K562 (cell line): Measurements from ENCODE around the gene NFATC2. TPM values are rescaled to one million over a fixed set of nuclear protein-coding genes. Genes with fewer than 3 reads are reported as not detected.

ENCODE experiments used
- ATAC-seq: fragments of 200-7000 bp; cut with Tn5 transposase; 3 replicates; pipeline ENCODE4 v1.9.1; 2020; ENCODE audit warnings: moderate library complexity
- BruUV-seq: library from RNA; stranded (reverse); fragments of 400-500 nt; replicated peaks from 2 replicates; lab custom pipeline; 2021; lab: Mats Ljungman, UMichigan
- CTCF ChIA-PET: fragments of 300-600 bp; formaldehyde crosslinking; extraction: SDS; loops from one replicate; lab custom pipeline; 2021; ENCODE audit warnings: low intra/inter-chr PET ratio; lab: Yijun Ruan, JAX
- POLR2A ChIA-PET: fragments of 300-600, 350-650 bp; sonication (Branson Sonifier 250); formaldehyde crosslinking; extraction: SDS; loops from one replicate; lab custom pipeline; 2021; ENCODE audit warnings: antibody characterized with exemption, inconsistent platforms; lab: Yijun Ruan, JAX
- DNase-seq, 4 experiments: peaks; one replicate each; pipeline versions ENCODE4 v3.0.0 to v3.0.0-alpha.2; 2011 to 2018; ENCODE audit warnings: low spot score in 3 of 4, mixed read lengths in 3 of 4; ENCODE audit errors: extremely low read depth in 1 of 4
- FAIRE-seq: peaks from 2 replicates; lab custom pipeline; 2011; peaks lifted over from hg19 to GRCh38; lab: Jason Lieb, UNC
- H2AFZ ChIP-seq: 2 replicates; pipeline ENCODE4 v1.6.0; 2011; ENCODE audit warnings: low read depth, low read length, control low read depth, inconsistent platforms
- H3K27ac ChIP-seq: fragments of 200-600 bp; 3 replicates; pipeline ENCODE4 v1.8.0; 2011; ENCODE audit warnings: low read depth, mild to moderate bottlenecking, control low read depth, inconsistent platforms, low read length, moderate library complexity, mixed read lengths; ENCODE audit errors: extremely low read depth
- H3K27me3 ChIP-seq, 2 experiments: fragments of 300-600 bp in 1 of 2; 2 replicates in 1 of 2; 3 replicates in 1 of 2; pipeline versions ENCODE4 v1.6.0 to v1.8.0; 2011; ENCODE audit warnings: inconsistent platforms in 2 of 2, low read length in 2 of 2, mild to moderate bottlenecking in 1 of 2, mixed read lengths in 1 of 2, moderate library complexity in 1 of 2; ENCODE audit not compliant: control insufficient read depth in 2 of 2, insufficient read depth in 2 of 2
- H3K36me3 ChIP-seq: fragments of 300-600 bp; 3 replicates; pipeline ENCODE4 v1.8.0; 2011; ENCODE audit warnings: mild to moderate bottlenecking, low read length, inconsistent platforms; ENCODE audit not compliant: control insufficient read depth, insufficient read depth
- H3K4me1 ChIP-seq, 2 experiments: fragments of 200-600 bp in 1 of 2; replicated peaks in 1 of 2; 2 replicates in 1 of 2; 3 replicates in 1 of 2; pipeline versions ENCODE4 v1.5.1 to v1.8.0; 2011; ENCODE audit warnings: inconsistent platforms in 2 of 2, low read length in 2 of 2, mild to moderate bottlenecking in 1 of 2, mixed read lengths in 1 of 2, moderate library complexity in 1 of 2; ENCODE audit not compliant: control insufficient read depth in 2 of 2, insufficient read depth in 2 of 2
- H3K4me2 ChIP-seq: 2 replicates; pipeline ENCODE4 v1.6.1; 2011; ENCODE audit warnings: low read length, control low read depth, inconsistent platforms, mixed read lengths; ENCODE audit not compliant: insufficient read depth
- H3K4me3 ChIP-seq: fragments of 200-600 bp; sonication (generic), shearing (Covaris generic); 2 replicates; pipeline ENCODE4 v1.5.1; 2016; ENCODE audit warnings: control low read depth, inconsistent platforms
- H3K79me2 ChIP-seq: fragments of 200-600 bp; 3 replicates; pipeline ENCODE4 v1.8.0; 2011; ENCODE audit warnings: low read length, inconsistent platforms; ENCODE audit not compliant: control insufficient read depth, insufficient read depth
- H3K9ac ChIP-seq, 2 experiments: 2 replicates each; pipeline versions ENCODE4 v1.6.0 to v1.6.1; 2011; ENCODE audit warnings: low read depth in 2 of 2, low read length in 2 of 2, control low read depth in 1 of 2, inconsistent platforms in 1 of 2, mild to moderate bottlenecking in 1 of 2, mixed read lengths in 1 of 2; ENCODE audit not compliant: insufficient read depth in 1 of 2
- H3K9me1 ChIP-seq: one replicate; pipeline ENCODE4 v1.6.0; 2011; ENCODE audit warnings: inconsistent platforms, mild to moderate bottlenecking, low read length, moderate library complexity; ENCODE audit not compliant: control insufficient read depth, insufficient read depth
- H3K9me3 ChIP-seq: replicated peaks from 2 replicates; pipeline ENCODE4 v1.5.1; 2011; ENCODE audit warnings: low read depth, low read length, inconsistent platforms; ENCODE audit not compliant: control insufficient read depth, insufficient read depth
- H4K20me1 ChIP-seq: replicated peaks from 2 replicates; pipeline ENCODE4 v1.6.1; 2011; ENCODE audit warnings: low read length, inconsistent platforms, mixed read lengths; ENCODE audit not compliant: control insufficient read depth, insufficient read depth
- ARID1B ChIP-seq: fragments of 450-650 bp; IDR thresholded peaks from 2 replicates; pipeline ENCODE4 v1.6.1; 2016; ENCODE audit warnings: antibody characterized with exemption, mild to moderate bottlenecking, inconsistent platforms
- CBFB ChIP-seq: sonication (generic); formaldehyde crosslinking; IDR thresholded peaks from 2 replicates; pipeline ENCODE4 v1.4.0; 2020; ENCODE audit warnings: mild to moderate bottlenecking, missing genetic modification reagents
- MITF ChIP-seq: IDR thresholded peaks from 2 replicates; pipeline ENCODE4 v1.6.1; 2014; ENCODE audit warnings: antibody characterized with exemption
- MXI1 ChIP-seq: IDR thresholded peaks from 2 replicates; pipeline ENCODE4 v1.6.1; 2011; ENCODE audit warnings: low read depth, mild to moderate bottlenecking, improper control_type of control experiment, low read length
- SETDB1 ChIP-seq: IDR thresholded peaks from one replicate; pipeline ENCODE4 v1.6.1; 2012; ENCODE audit warnings: low read length, control low read depth, inconsistent platforms
- SIRT6 ChIP-seq: IDR thresholded peaks from one replicate; pipeline ENCODE4 v1.6.1; 2012; ENCODE audit warnings: low read depth, mild to moderate bottlenecking, control low read depth, inconsistent platforms, low read length, moderate library complexity
- TAL1 ChIP-seq: fragments of 450-650 bp; IDR thresholded peaks from 2 replicates; pipeline ENCODE4 v1.6.1; 2016; ENCODE audit warnings: mild to moderate bottlenecking
- TARDBP ChIP-seq: fragments of 450-650 bp; IDR thresholded peaks from 2 replicates; pipeline ENCODE4 v1.6.1; 2016
- ZBED1 ChIP-seq: IDR thresholded peaks from 2 replicates; pipeline ENCODE4 v1.6.1; 2014
- ZNF224 ChIP-seq: sonication (generic); formaldehyde crosslinking; IDR thresholded peaks from 2 replicates; pipeline ENCODE4 v1.8.0; 2022; ENCODE audit warnings: mild to moderate bottlenecking, missing genetic modification reagents
- ZNF232 ChIP-seq: sonication (generic); formaldehyde crosslinking; IDR thresholded peaks from 2 replicates; pipeline ENCODE4 v1.8.0; 2022; ENCODE audit warnings: mild to moderate bottlenecking, missing genetic modification reagents
- ZNF785 ChIP-seq: fragments of 250-450 bp; sonication (Bioruptor Pico); IDR thresholded peaks from 2 replicates; pipeline ENCODE4 v1.4.0; 2020; ENCODE audit warnings: mild to moderate bottlenecking
- WGBS: fragments of 100-300 bp; shearing (Covaris generic); methylation state at CpG from one replicate; pipeline ENCODE4 v1.1.6; 2016; ENCODE audit warnings: low coverage, mixed read lengths; ENCODE audit not compliant: insufficient coverage; ENCODE audit errors: missing lambda C conversion rate; 5-methylcytosine and 5-hydroxymethylcytosine counted together
- in situ Hi-C: fragments of 300-500 bp; cut with MboI; formaldehyde crosslinking; loops from 4 replicates; pipeline ENCODE4 v1.15.0; 2018; ENCODE audit warnings: inconsistent platforms, mixed read lengths
- intact Hi-C: fragments of 100-400 bp; cut with micrococcal nuclease; formaldehyde crosslinking; loops from 2 replicates; pipeline ENCODE4 v1.14.2; 2022
- polyA plus RNA-seq, 8 experiments: library from polyadenylated mRNA; depleted of rRNA in 4 of 8; stranded (reverse) in 5 of 8; unstranded in 3 of 8; fragments of >200 nt; fragmentation: Nextera tagmentation in 2 of 8; fragmentation: Illumina TruSeq in 1 of 8; extraction: Ambion mirVana in 2 of 8; extraction: Trizol in 1 of 8; gene quantifications; 2 replicates each; pipeline versions ENCODE4 v1.2.1 to v1.2.3, GENCODE V29; 2011 to 2014; ENCODE audit warnings: inconsistent platforms in 1 of 8, missing spikeins in 1 of 8
- total RNA-seq, 7 experiments: library from RNA; depleted of rRNA in 6 of 7; stranded (reverse); fragments of >200 nt in 6 of 7; fragmentation: Illumina TruSeq in 2 of 7; extraction: Trizol in 2 of 7; gene quantifications; 2 replicates each; pipeline versions ENCODE4 v1.2.1 to v1.2.3, GENCODE V29; 2011 to 2021; ENCODE audit warnings: low replicate concordance in 1 of 7

The NFATC2 gene
- total and polyA plus RNA-seq, 9 of the 15 experiments (the other 6 are each of a cell fraction or from before 2014, with no cell fraction given) = 1.9 to 11.2 (median 3.0) TPM

- intact Hi-C loops = no loop called here
- Histone ChIP-seq H3K79me2 (no peaks in the 10 kb centered on the region), H3K36me3 (no peaks in the 10 kb centered on the region), H3K4me1 (peaks cover 0 to 9% of the 10 kb centered on the region in 2 experiments; a peak in 2 of 5 replicates), H3K4me3 (no peak overlapping the region), H4K20me1 (no peaks in the 10 kb centered on the region), H3K27me3 (no peaks in the 10 kb centered on the region), H3K27ac (no peak overlapping the region), H3K9ac (no peak overlapping the region), H3K9me1 (no peaks in the 10 kb centered on the region), H3K9me3 (no peaks in the 10 kb centered on the region; the same call in 1 of the 2 replicates), H3K4me2 (no peak overlapping the region), H2AFZ (no peak overlapping the region)
- ATAC-seq (no peak), DNase-seq (no peak), FAIRE-seq (no peak)
- in situ Hi-C loops = no loop called here
- TF ChIP-seq SETDB1 (no peak), CBFB (CRISPR knock-in tag) (no peak), ARID1B (no peak), ZNF224 (no peak), ZBED1 (no peak), MITF (no peak), ZNF232 (CRISPR knock-in tag) (no peak), TAL1 (no peak), MXI1 (no peak), SIRT6 (no peak), TARDBP (no peak), ZNF785 (CRISPR knock-in tag) (no peak)
- ChIA-PET POLR2A (interaction anchor here (0.9 kb wide), 1 partner anchor 212 kb away, joined by 4 read pairs; no protein-coding TSS in a partner anchor), CTCF (no interaction called here)
- BruUV-seq = no TSS peak
- WGBS = 63% methylated on average over 10 of the region's 10 CpGs
Observed at GRCh38 chr20:51591871-51592270, 49.4 kb upstream of the NFATC2 start.
